DND-41 (cell line): Measurements from ENCODE around the gene KRT15.
A peak's percentile ranks its signal among the peaks of the same experiment; 100 is the strongest.

Experiments
- CTCF ChIP-seq: IDR thresholded peaks from 2 replicates; pipeline ENCODE4 v1.5.1; 2012; ENCODE audit warnings: borderline replicate concordance, low read length, moderate library complexity, mild to moderate bottlenecking; ENCODE audit not compliant: poor library complexity, severe bottlenecking; ENCODE audit errors: extremely low read depth
- EZH2 ChIP-seq: IDR thresholded peaks from 3 replicates; pipeline ENCODE4 v1.6.1; 2012; ENCODE audit warnings: borderline replicate concordance, low read depth, mild to moderate bottlenecking, moderate library complexity, low read length, inconsistent platforms; ENCODE audit not compliant: severe bottlenecking

- no peak for TF ChIP-seq EZH2
- peak; percentile 54 for TF ChIP-seq CTCF
Measured at GRCh38 chr17:41486809-41487530, 31.7 kb downstream of the KRT15 start.
